ENCODE measurements around the gene NACC2.

NACC2 gene

DNA sequence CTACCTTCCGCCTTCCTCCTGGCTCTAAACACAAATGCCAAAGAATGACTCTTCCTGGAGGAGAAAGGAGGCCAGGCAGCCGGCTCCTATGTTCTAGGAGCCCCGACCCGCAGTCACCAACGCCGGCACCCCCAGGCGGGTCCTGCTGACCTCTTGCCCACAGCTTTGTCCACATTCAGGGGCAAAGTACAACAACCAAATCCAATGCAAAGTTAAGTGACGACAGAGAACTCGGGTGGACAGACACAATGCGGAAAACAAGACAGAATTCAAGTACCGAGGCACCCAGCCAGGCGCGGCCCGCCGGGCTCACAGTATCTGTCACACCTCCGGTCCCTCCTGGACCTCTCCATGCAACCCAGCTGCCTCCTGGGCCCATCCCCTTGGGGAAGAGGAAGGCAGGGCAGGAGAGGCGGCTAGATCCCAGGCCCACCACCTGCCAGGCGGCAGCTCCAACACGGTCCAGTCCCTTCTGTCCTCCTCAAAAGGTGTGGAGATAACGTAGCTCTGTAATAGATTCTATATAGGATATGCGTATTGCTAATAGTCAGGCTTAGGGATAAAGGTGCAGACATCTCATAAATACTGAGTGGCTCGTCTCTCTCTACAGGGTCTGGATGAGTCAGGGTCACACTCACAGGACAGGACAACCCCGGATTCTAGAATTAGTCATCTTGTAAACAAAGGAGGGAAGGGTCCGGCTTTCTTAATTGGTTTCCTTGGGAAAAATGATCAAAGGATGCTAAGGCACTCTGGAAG, 87.0 kb downstream of the NACC2 start:
- DNase-seq = no peak

DNA sequence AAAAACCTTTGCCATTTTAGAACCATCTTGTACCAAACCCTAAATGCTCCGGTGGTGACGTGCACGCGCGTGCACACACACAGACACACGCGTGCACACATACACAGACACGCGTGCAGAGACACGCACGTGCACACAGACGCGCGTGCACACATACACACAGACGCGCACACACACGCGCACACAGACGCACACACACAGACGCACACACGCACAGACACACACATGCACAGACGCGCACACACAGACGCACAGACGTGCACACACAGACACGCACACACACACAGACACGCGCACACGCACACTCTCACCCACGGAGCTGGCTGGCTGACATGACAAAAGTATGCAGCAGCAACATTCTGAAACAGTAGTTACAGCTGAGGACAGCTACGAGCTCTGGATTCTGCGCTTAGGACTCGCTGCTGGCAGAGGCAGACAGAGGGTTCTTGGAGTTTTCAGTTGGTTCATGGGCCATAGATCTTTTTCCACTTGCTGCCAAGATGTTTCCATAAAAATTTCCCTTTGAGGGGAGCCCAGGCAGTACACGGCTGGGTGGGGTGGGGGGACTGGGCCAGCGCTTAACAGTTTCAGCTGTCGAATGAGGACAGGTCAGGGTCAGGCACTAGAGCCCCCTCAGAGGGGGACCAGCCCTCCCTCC, 87.7 kb downstream of the NACC2 start:
- DNase-seq = no peak

DNA sequence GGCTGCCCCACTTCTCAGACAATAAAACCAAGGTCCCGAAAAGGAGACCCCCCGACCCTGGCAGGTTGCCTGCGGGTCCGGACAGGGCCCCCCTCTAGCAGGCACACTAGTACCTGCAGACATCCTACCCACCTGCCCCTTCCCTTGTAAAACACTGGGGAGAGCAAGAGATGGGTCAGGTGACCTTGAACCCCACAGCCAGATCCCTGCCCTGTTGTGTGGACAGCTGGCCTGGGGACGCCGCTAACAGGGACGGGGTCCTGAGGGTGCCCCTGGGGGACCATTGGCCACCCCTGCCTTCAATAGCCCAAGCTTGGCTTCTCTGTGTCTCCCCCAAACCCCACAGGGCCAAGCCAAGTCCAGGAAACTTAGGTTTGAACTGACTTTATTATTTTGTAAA, 88.9 kb downstream of the NACC2 start:
- no peak for DNase-seq

DNA sequence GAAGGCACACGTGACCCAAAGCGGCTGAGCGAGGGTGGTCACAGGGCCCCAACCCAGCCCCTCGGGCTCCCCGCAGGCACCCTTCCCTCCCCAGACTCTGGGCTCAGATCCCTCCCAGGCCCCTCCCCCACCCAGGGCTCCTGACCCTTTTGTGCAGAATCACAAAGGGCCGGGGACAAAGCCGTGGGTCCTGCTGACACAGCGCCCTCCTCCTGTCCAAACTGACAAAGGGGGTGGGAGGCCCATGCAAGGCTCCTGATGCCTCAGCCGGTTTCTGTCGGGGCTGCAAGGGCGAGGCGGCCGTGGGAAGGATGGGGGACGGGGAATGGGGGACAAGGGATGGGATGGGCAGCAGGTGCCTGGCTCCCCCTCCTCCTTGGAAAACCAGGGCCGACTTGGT, 90.4 kb downstream of the NACC2 start:
- DNase-seq = no peak

DNA sequence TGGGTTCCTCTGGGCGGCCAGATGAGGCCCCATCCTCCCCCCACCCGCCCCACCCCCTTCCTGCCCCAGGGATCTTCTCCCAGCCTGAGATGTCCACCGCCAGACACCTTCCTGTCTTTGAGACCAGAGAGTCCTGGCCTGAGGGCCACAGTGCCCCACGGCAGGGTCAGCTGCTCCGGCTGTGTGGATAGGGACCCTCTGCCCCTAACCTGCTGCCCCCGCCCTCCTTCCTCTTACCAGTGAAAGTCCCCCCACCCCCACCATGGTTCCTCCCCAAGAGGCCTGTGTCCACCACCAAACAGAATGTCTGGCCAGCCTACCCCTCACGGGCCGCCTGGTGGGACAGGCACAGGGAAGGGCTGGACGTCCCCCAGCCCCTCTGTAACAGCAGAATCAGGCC, 90.9 kb downstream of the NACC2 start:
- no peak for DNase-seq

DNA sequence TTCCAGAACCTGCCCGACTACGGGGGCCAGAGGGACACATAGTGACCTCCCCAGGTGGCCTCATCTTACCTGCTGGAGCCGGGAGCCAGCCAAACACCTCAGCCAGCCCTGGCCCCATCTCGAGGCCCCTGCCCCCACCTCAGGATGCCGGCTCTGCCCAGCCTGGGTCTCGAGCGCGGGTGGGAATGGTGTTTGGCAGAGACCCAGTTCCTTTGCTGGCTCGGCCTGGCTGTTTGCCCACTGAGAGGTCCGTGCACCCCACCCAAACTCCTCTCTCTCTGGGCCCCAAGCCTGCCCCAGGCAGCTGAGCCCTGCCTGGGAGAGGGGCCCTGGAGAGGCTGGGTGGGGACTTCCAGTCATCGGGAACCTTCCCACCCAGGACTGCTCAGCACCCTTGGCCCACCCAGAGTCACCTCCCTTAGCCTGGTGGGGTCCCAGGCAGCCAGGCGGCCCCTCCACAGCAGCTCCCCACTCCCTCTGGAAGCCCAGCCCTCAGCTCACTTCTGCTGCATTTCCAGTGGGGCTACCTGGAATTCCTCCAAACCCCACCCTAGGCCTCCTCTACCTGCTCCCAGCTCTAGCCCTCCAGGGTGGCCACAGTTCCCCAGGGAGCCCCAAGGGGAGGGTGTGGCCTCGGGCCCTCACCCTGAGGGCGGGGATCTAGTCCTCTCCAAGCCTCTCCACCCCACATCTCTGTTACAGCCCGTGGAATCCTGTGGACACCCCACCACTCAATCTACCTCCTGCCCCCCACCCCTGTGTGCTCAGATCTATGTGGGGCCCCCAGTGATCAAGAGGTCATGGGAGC, 91.5 kb downstream of the NACC2 start:
- DNase-seq = no peak

DNA sequence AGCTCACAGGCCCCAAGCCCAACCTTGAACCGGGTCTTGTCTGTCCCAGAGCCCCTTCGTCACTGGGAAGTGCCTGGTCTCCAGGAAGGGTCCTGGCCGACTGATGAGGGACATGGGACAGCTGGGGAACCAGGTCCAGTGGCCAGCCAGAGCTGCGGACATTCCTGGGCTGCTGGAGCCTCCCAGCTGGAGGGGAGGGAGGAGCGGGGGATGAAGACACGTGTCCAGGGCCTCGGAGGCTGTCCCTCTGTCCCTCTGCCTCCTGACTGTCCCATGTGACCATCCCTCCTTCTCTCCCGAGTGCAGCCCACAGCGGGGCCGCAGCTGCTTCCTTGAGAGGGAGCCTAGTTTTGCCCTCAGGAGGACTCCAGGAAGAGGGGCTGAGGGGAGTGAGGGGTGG, 92.2 kb downstream of the NACC2 start:
- DNase-seq = no peak

DNA sequence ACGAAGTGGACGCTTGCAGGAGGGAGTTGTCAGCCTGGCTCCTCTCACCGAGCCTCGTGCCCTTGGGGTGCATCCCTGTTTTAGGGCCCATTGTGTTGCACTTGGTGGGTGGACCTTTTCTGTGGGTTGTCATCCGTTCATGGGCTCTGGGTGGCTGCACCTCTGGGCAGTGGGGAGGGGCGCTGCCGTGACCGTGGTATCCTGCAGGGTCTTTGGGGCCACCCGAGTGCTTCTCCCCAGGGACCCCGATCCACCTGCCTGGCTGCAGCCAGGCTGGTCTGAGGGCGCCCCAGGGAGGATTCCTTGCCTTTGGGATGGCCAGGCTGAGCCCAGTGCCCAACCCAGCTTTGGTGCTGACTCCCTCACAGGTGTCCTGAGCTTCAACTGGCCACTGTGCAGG, 92.9 kb downstream of the NACC2 start:
- no peak for DNase-seq

DNA sequence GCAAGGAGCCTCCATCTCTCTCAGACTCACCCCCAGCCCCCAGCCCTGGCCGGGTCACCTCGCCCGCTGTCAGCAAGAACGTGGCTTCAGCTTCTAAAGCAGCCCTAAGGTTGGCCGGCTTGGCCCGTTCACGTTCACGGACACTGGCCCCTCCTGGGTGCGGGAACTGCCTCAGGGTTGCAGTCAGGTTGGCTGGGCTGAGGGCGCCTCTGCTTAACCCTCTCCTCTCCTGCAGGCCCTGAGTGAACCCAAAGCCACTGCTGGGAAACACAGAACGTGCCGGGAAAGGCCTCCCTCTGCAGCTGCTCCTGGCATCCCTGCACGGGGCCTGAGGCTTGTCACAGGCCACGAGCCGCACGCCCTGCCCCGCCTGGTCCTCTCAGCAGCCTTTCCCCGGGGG, 93.9 kb downstream of the NACC2 start:
- no peak for DNase-seq

DNA sequence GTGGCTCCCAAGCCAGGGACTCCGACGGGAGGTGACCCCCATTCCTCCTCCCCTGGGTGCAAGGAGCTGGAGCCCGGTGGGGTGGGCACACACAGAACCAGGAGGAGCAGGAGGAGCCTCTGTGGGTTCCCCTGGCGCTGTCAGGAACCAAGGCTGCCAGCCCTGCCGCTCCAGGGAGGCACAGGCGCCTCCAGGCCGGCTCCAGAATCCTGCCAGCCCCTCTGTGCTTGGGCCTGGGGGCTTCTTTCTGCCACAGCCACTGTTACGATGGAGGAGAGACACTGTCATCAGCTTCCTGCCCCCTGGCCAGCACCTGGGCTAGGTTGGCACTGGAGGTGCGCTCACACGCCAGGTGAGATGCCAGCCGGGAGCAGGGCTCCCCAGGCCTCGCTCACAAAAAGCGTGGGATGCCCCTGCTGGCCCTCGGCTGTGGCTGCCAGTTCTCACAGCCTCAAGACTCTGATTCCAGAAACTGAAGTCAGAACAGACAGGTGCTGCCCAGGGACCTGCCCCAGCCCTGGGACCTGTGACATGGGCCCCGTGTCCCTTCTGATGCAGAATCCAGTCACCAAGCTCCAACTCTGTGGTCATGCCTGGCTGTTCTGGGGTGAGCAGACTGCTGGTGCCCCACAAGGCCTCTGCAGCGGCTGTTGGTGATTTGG, 96.5 kb downstream of the NACC2 start:
- no peak for DNase-seq

DNA sequence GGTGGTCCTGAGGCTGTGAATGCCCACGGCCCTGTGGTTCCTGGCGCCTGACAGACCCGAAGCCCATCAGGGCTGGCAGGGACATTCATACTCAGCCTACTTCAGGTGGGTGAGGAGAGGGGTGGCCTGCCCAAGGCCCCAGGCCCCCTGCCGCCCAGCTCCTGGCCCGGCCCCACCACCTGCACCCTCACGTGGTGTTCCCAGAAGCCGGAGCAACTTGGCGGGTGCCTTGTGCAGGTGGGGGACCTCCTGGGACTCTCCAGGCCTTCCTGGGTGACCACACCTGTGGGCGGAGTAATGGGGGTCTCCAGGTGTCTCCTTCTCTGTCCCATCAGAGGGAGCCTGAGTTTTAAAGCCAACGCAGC, 97.1 kb downstream of the NACC2 start:
- DNase-seq = no peak

DNA sequence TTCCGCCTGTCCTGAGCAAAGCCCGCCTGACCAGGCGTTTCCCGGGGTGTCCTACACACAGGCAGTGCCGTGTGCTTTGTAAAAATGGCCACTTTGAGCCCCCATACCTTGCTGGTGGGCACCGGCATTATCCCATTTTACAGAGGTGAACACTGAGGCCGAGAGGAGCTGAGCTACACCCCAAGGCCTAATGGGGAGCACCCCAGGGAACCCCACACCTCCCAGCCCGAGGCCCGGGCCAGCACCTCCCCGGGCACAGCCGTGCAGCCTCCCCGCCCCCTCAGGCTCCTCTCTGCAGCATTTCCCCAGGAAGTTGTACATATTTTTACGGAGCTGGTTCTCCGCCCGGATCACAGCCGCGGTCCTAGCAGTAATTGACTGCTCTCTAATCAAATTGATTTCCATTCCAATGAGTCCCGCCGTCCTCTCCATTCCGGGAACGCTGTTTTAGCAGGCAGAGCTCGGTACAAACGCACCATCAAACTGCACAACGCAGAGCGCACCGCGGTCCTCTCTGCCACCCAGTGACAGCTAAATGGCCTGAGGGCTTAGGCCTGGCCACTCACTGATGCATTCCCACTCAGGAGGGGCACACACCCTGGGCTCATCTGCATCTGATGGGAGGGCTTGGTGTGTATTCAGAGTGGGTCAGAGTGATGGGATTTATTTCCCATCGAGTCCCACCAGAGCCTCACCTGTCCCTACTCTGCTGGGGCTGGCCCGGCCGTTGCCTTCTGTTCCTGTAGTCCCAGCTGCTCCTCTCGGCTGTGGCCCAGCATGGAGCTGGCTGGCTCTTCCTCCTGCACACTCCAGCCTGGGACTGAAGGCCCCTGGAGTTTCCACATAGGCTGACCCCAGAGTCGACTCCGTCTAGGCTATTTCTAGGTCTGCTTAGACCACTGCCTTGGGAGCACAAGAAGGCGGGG, 97.7 kb downstream of the NACC2 start:
- no peak for DNase-seq

DNA sequence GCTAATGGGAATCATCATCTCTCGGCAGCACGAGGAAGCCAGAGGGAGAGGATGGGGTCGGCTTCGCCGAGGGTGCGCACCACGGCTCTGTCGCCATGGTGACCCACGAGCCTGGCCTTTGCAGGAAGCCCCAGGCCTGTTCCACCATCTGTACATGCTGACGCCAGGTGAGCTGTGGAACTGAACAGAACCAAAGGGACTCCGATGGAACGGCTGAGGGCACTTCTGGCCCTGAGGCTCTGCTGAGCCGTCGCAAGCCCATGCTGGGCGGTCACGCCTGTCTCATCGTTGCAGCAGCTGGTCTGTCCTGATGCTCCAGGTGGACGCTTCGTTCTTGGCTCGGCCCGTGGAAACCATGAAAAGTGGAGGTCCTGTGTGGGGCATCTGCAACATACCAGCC, 99.3 kb downstream of the NACC2 start:
- no peak for DNase-seq

DNA sequence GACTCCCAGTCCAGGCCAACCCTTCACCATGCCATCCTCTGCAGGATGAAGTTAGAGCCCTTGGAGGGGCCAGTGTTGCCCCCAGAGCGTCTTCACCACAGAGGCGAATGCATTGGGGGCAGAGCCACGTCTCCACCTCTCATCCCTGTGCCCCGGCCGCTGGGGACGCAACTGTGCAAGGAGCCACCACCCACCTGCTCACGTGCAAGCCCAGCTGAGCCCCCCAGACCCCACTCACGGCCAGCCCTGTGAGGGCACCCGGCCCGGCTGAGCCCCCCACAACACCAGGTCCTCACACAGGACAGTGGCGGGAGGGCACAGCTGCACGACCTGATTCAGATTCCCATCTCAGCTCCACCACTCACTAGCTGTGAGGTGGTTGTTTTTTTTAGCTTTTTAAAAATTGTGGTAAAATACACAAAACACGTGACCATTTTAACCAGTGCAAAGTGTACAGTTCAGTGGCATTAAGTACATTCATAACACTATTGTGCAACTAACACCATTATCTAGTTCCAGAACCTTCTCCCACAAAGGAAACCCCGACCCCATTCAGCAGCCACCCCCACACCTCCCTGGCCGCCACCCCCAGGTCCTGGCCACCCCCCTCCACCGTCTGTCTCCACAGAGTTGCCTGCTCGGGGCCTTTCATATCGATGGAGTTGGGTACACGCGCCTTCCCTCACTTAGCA, 100.4 kb downstream of the NACC2 start:
- no peak for DNase-seq

DNA sequence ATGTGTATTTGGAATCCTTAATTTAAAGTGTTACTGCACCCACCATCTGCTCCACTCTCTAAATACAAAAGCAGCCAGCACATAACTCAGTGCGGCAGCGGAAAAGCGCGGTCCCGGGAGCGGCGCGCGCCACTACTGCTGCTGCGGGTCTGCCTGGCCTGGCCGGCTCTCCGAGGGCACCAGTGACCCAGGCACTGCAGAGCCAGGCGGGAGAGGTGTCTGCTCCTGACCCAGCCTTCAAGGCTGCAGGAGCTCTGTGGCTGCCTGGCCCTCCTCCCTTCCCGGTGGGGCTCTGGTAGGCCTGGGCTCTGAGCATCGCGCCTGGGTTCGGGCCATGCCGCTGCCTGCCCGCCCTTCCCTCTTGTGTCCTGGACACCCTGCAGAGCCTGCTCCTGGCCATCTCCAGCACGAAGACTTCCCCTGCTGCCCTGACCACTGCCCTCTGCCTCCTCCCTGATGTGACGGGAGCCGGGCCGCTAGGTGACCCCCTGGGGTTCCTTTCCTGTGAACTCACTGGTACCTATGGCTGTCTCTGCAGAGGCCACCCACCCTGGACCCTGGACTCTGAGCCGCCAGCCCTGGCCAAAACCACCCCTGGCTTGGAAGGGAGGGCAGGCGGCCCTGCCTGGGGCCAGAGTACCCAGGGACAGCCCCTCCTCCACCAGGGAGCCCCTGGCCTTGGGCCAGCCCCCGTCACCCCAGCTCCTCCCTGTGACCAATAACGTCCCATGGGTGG, 101.2 kb downstream of the NACC2 start:
- no peak for DNase-seq

DNA sequence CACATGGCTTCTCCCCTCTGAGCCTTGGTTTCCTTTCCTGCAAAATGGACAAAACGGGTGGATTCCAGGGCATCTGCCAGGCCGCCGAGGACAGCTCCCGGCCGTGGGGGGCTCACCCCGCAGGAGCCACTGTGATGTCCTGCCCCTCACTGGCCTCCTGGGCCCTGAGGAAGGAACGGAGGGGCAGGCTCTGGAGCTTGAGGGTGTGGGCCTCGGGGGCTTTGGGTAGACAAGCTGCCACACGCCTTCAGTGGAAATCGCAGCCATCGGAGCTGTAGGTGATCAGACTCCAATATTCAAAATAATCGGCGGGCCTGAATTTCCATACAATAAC, 101.7 kb downstream of the NACC2 start:
- no peak for DNase-seq

DNA sequence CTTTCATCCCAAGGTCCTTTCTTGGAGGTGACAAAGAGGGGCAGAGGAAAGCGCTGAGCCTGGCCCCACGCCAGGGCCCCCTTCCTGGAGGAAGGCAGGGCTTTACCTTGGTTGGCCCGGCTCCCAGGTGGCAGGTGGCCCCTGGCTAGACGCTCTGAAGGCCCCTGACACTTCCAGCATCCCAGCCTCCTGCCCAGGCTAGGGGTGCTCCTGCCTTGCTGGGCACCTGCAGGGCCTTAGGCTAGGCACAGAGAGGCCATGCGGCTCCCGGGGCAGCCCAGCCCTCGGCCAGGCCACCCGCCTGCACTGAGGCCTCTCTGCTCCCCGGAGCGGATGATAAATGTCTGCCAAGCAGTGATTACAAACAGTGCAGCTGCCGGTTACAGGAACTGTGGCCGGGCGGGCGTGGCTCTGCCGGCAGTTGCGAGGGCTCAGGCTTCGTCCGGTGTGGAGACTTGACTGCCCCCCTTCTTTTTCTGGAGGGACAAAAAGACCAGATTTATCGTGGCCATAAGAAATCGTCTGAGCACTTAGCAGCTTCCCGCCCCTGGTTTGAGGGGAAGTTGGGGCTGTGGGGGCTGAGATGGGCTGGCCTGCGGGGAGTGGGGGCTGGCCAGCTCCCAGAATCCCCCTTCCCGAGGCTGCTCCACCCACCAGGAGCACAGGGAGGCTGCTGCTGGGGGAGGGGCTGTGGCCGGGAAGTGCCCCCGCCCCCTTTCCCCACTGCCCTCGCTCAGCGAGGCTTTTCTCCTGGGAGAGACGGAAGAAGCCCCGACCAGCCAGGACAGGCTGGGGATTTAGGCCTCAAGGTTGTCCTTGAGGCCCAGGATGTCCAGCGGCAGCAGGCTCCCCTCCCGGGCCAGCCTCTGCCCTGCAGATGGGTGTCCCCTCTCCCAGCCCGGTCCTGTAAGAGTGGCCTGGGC, 102.3 kb downstream of the NACC2 start:
- DNase-seq = peak; percentile 33

DNA sequence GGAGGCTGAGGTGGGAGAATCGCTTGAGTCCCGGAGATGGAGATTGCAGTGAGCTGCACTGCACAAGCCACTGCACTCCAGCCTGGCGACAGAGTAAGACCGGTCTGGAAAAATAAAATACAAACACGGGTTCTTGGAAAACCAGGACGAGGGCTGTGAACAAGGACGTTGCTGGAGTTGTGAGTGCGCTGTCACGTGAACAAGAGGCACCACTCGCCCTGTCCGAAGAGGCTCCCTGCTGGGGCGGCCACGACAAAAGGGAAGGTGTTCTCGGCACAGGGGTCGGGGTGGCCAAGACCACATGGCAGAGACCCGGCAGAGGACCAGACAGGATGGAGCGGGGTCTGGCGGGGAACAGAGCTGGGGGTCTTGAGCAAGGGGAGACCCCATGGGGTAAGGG, 103.3 kb downstream of the NACC2 start:
- no peak for DNase-seq

DNA sequence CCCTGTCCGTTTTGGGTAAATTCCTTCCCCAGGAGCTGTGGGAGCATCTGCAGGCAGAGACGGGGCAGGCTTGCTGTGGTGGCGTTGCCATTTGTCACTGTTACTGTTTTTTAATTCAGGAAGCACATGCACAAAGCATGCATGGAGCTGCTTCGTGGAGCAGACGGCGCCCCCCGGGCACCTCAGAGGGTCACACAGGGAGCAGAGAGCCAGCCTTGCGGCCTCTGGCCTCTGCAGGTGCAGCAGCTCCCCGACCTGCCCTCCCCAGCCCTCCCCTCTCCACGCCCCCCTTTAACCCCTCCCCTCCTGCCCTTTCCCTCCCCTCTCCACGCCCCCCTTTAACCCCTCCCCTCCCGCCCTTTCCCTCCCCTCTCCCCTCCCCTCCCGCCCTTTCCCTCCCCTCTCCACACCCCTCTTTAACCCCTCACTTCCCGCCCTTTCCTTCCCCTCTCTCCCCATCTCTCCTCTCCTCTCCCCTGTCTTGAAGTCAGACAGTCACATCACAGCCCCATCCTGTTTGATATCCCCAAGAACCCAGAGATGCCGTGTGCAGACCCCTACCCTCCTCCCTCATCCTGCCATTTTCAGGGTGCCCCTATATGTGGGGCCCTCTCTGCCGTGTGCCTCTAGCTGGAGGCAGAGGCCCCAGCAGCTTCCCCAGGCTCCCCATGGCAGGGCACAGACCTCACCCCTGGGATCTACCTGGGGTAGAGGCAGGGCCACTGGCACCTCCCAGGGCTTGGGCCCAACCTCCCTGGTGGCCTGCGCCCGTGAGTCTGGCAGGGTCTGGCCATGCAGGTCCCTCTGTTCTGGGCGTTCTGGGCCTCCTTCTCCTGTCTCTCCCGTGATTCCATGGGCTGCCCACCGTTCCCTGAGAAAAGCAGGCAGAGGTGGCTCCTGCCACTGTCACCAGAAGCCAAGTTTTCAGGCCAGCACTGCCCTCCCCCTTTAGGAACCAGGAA, 104.3 kb downstream of the NACC2 start:
- DNase-seq = no peak

Measured in NCI-H2081 treated with DMSO at 0.1 percent for 48 hours (cell line).